HUES6 (cell line): Measurements from ENCODE around the gene ZSCAN29.
A peak's percentile ranks its signal among the peaks of the same experiment; 100 is the strongest.

ENCODE experiments used
- H3K27ac ChIP-seq: 2 replicates; pipeline ENCODE4 v1.7.0; 2013; ENCODE audit warnings: low read depth, mild to moderate bottlenecking, low read length, inconsistent platforms
- H3K27me3 ChIP-seq: 2 replicates; pipeline ENCODE4 v1.6.1; 2013; ENCODE audit warnings: low read length; ENCODE audit not compliant: control insufficient read depth, insufficient read depth
- H3K36me3 ChIP-seq: 2 replicates; pipeline ENCODE4 v1.6.1; 2013; ENCODE audit warnings: low read length; ENCODE audit not compliant: control insufficient read depth, insufficient read depth
- H3K4me1 ChIP-seq: 2 replicates; pipeline ENCODE4 v1.6.1; 2013; ENCODE audit warnings: low read length; ENCODE audit not compliant: control insufficient read depth, insufficient read depth
- H3K4me3 ChIP-seq: 2 replicates; pipeline ENCODE4 v1.5.1; 2013; ENCODE audit warnings: low read depth, low read length
- H3K9ac ChIP-seq: one replicate; pipeline ENCODE4 v1.6.1; 2013; ENCODE audit warnings: mild to moderate bottlenecking, low read length
- H3K9me3 ChIP-seq: 2 replicates; pipeline ENCODE4 v1.6.1; 2013; ENCODE audit warnings: low read depth, low read length; ENCODE audit not compliant: control insufficient read depth, insufficient read depth

ZSCAN29 gene

GRCh38 chr15:43346305-43346704, 24.5 kb downstream of the ZSCAN29 start:
- Histone ChIP-seq H3K4me1 (no peaks in the 10 kb centered on the region), H3K27me3 (no peaks in the 10 kb centered on the region), H3K36me3 (peaks cover 43% of the 10 kb centered on the region), H3K9ac (no peak overlapping the region), H3K4me3 (no peak overlapping the region), H3K27ac (no peak overlapping the region), H3K9me3 (no peaks in the 10 kb centered on the region)

GRCh38 chr15:43330780-43331087, 40.1 kb downstream of the ZSCAN29 start:
- H3K36me3 ChIP-seq: peaks cover 14% of the 10 kb centered on the region; the same call in 1 of the 2 replicates

GRCh38 chr15:43329960-43330779, 40.7 kb downstream of the ZSCAN29 start, which contains the start of gene LCMT2:
LCMT2 (minus strand) TSS chr15:43330573; CDS start chr15:43330489, 84 bp downstream.
- Histone ChIP-seq H3K27me3 (no peaks in the 10 kb centered on the region), H3K4me1 (peaks cover 9% of the 10 kb centered on the region; the same call in 1 of the 2 replicates), H3K9me3 (no peaks in the 10 kb centered on the region), H3K27ac (peak within 1 kb of the TSS; percentile 87), H3K9ac (peak within 1 kb of the TSS; percentile 96), H3K36me3 (peaks cover 11% of the 10 kb centered on the region; the same call in 1 of the 2 replicates), H3K4me3 (peak within 1 kb of the TSS; percentile 93)

More at GRCh38 chr15:43330780-43331087, 40.1 kb downstream of the ZSCAN29 start:
- Histone ChIP-seq H3K27ac (no peak overlapping the region), H3K27me3 (no peaks in the 10 kb centered on the region), H3K9ac (peak overlapping the region; percentile 96), H3K4me1 (peaks cover 9% of the 10 kb centered on the region; the same call in 1 of the 2 replicates), H3K9me3 (no peaks in the 10 kb centered on the region), H3K4me3 (peak overlapping the region; percentile 93)

- Histone ChIP-seq H3K9ac (peak overlapping the region; percentile 96), H3K27ac (peak overlapping the region; percentile 87), H3K27me3 (no peaks in the 10 kb centered on the region), H3K4me3 (peak overlapping the region; percentile 93), H3K36me3 (peaks cover 11% of the 10 kb centered on the region; the same call in 1 of the 2 replicates), H3K4me1 (peaks cover 9% of the 10 kb centered on the region; the same call in 1 of the 2 replicates), H3K9me3 (no peaks in the 10 kb centered on the region)
These were observed 41.5 kb downstream of the ZSCAN29 start for GRCh38 chr15:43329217-43329959.

- Histone ChIP-seq H3K9me3 (no peaks in the 10 kb centered on the region), H3K9ac (no peak overlapping the region), H3K4me1 (peaks cover 9% of the 10 kb centered on the region; the same call in 1 of the 2 replicates), H3K36me3 (peaks cover 4% of the 10 kb centered on the region; the same call in 1 of the 2 replicates), H3K27me3 (no peaks in the 10 kb centered on the region), H3K4me3 (no peak overlapping the region), H3K27ac (no peak overlapping the region)
These were observed 45.7 kb downstream of the ZSCAN29 start for GRCh38 chr15:43325039-43325684.

GRCh38 chr15:43318990-43319771, 51.7 kb downstream of the ZSCAN29 start:
- Histone ChIP-seq H3K27me3 (no peaks in the 10 kb centered on the region; the same call in 1 of the 2 replicates), H3K36me3 (no peaks in the 10 kb centered on the region), H3K4me1 (no peaks in the 10 kb centered on the region)

GRCh38 chr15:43317566-43318184, 53.2 kb downstream of the ZSCAN29 start:
- Histone ChIP-seq H3K27ac (no peak overlapping the region), H3K4me1 (no peaks in the 10 kb centered on the region), H3K27me3 (no peaks in the 10 kb centered on the region; the same call in 1 of the 2 replicates), H3K4me3 (no peak overlapping the region), H3K36me3 (no peaks in the 10 kb centered on the region), H3K9me3 (no peaks in the 10 kb centered on the region), H3K9ac (no peak overlapping the region)

More at GRCh38 chr15:43318990-43319771, 51.7 kb downstream of the ZSCAN29 start:
- no peak overlapping the region for H3K27ac ChIP-seq
- no peak overlapping the region for H3K4me3 ChIP-seq
- H3K9ac ChIP-seq: no peak overlapping the region
- H3K9me3 ChIP-seq: no peaks in the 10 kb centered on the region

GRCh38 chr15:43316971-43317346, 53.9 kb downstream of the ZSCAN29 start:
- Histone ChIP-seq H3K27ac (no peak overlapping the region), H3K9ac (no peak overlapping the region), H3K4me3 (no peak overlapping the region), H3K36me3 (no peaks in the 10 kb centered on the region), H3K9me3 (no peaks in the 10 kb centered on the region), H3K27me3 (no peaks in the 10 kb centered on the region; the same call in 1 of the 2 replicates), H3K4me1 (no peaks in the 10 kb centered on the region)

- H3K27ac ChIP-seq: no peak overlapping the region
- no peak overlapping the region for H3K4me3 ChIP-seq
- H3K9me3 ChIP-seq: no peaks in the 10 kb centered on the region
- H3K9ac ChIP-seq: no peak overlapping the region
- peaks cover 3% of the 10 kb centered on the region; the same call in 1 of the 2 replicates for H3K27me3 ChIP-seq
- H3K4me1 ChIP-seq: no peaks in the 10 kb centered on the region
- no peaks in the 10 kb centered on the region for H3K36me3 ChIP-seq
These were observed 54.5 kb downstream of the ZSCAN29 start for GRCh38 chr15:43316016-43316970.
